Adrenal gland (tissue), 12 donors: ENCODE measurements around the gene PIEZO2. TPM values are rescaled to one million over a fixed set of nuclear protein-coding genes. Genes with fewer than 3 reads are reported as not detected.

Source experiments
- DNase-seq, 7 donors: peaks; one replicate each; pipeline ENCODE4 v3.0.0-alpha.2; 2019 to 2020
- H3K27ac ChIP-seq, 5 donors: fragments of 200-600 bp; sonication (generic) in 4 of 5; 1 replicate in 3 of 5; 2 replicates in 2 of 5; pipeline versions ENCODE4 v1.5.1 to v1.8.0; 2016 to 2020; ENCODE audit warnings: mild to moderate bottlenecking in 1 of 5
- H3K27me3 ChIP-seq: fragments of 200-600 bp; 2 replicates; pipeline ENCODE4 v1.8.0; 2021
- H3K36me3 ChIP-seq, 2 donors: fragments of 200-600 bp; replicated peaks in 1 of 2; 1 replicate in 1 of 2; 2 replicates in 1 of 2; pipeline versions ENCODE4 v1.5.1 to v1.8.0; 2018 to 2022
- H3K4me1 ChIP-seq, 2 donors: fragments of 200-600 bp; replicated peaks in 1 of 2; 1 replicate in 1 of 2; 2 replicates in 1 of 2; pipeline versions ENCODE4 v1.5.1 to v1.8.0; 2018 to 2021
- H3K4me3 ChIP-seq, 4 donors: fragments of 200-600 bp; sonication (generic) in 3 of 4; one replicate each; pipeline ENCODE4 v1.5.1; 2016 to 2018
- H3K9me3 ChIP-seq, 3 donors: fragments of 200-600 bp; sonication (generic) in 1 of 3; replicated peaks in 1 of 3; 1 replicate in 2 of 3; 2 replicates in 1 of 3; pipeline versions ENCODE4 v1.5.1 to v1.8.0; 2016 to 2021
- POLR2A ChIP-seq, 2 donors: fragments of 450-650 bp; IDR thresholded peaks; one replicate each; pipeline ENCODE4 v1.6.1; 2017; ENCODE audit warnings: antibody characterized with exemption in 2 of 2, mild to moderate bottlenecking in 2 of 2, moderate library complexity in 1 of 2
- WGBS, 4 donors: extraction: QIAGEN DNeasy Blood & Tissue Kit in 2 of 4; methylation state at CpG; one replicate each; pipeline versions ENCODE4 v1.1.5 to v1.1.7; 2013 to 2017; 5-methylcytosine and 5-hydroxymethylcytosine counted together
- intact Hi-C, 2 donors: fragments of 100-400 bp; cut with DNase I; formaldehyde crosslinking; loops; one replicate each; pipeline versions ENCODE4 v1.14.1 to v1.15.0; 2022 to 2023
- polyA plus RNA-seq, 3 donors: library from polyadenylated mRNA; stranded (reverse); fragments of 200-250 nt in 2 of 3; fragments of 350-450 nt in 1 of 3; fragmentation: Illumina TruSeq in 1 of 3; extraction: RNeasy Lipid Tissue Mini Kit (QIAGEN cat#74804) in 1 of 3; gene quantifications; one replicate each; pipeline ENCODE4 v1.2.3, GENCODE V29; 2013 to 2014
- total RNA-seq, 9 donors: library from RNA; depleted of rRNA in 4 of 9; stranded (reverse); fragments of >200 nt in 4 of 9; fragments of 120-200 nt in 1 of 9; fragmentation: NEBNext Ultra II Directional in 1 of 9; extraction: Animal tissue kit (Norgen Biotek cat#: 25700) in 1 of 9; gene quantifications; one replicate each; pipeline versions ENCODE4 v1.1.0 to v1.2.4, GENCODE V29; 2013 to 2023
- TF ChIP-seq, protein P1 (sequence below), 6 experiments: fragments of 450-650 bp in 4 of 6; fragments of 200-600 bp in 2 of 6; sonication (generic) in 1 of 6; IDR thresholded peaks; 1 replicate in 5 of 6; 2 replicates in 1 of 6; pipeline versions ENCODE4 v1.5.1 to v1.8.0; 2016 to 2021; ENCODE audit warnings: antibody characterized with exemption in 6 of 6, mild to moderate bottlenecking in 2 of 6, moderate library complexity in 1 of 6
- donor health status: healthy with polysubstance abuse.
- donor health status: Bipolar disorder and iron deficiency.
- donor health status: DM: yes; HTN: yes; CAD: no.
- donor health status: DM: no; HTN: no; CAD: no.
- donor health status: DM: no; HTN: no; CAD: no.
- donor health status: DM: yes; HTN: yes; CAD: no.

PIEZO2 gene
- total and polyA plus RNA-seq, 12 donors: 0.88 to 18.0 (median 2.6) TPM

DNA sequence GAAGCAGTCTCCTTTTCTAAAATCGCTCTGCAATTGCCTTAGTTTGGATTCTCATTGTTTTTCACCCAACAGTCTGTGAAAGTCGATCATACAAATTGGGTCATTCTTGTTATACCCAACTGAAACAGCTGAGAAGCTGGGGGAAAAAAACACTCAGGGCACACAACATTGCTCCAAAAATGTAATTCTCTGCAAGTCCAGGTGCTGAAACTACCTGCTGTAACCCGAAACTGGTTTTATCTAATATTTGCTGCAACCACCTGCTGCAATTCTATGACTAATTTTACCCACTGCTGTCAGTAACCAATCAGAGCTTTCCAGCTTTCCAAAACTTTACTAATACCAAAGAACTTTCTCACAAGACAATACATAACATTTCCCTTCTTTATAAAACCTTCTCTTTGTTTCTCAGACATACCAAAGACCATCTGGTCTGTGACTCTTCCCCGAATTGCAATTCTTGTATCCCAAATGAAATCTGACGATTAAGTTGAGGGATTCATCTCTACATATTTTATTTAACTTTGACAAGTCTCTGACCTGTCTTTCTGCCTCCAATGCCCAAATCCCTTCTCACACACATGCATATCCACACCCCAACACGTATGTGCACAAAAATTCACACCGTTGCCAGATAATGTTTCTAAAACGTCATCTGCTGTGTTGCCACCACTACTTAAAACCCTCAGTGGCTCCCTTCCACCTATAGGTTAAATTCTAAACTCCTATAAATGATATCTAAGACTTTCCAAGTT is 198.3 kb downstream of the PIEZO2 start:
- no peak overlapping the region for H3K27ac ChIP-seq
- no peak overlapping the region for H3K4me3 ChIP-seq
- DNase-seq: no peak
- H3K36me3 ChIP-seq: no peaks in the 10 kb centered on the region
- WGBS, 4 donors: 77 to 85% (median 81%) methylated on average over 8 of the region's 8 CpGs
- TF ChIP-seq, protein P1, sequence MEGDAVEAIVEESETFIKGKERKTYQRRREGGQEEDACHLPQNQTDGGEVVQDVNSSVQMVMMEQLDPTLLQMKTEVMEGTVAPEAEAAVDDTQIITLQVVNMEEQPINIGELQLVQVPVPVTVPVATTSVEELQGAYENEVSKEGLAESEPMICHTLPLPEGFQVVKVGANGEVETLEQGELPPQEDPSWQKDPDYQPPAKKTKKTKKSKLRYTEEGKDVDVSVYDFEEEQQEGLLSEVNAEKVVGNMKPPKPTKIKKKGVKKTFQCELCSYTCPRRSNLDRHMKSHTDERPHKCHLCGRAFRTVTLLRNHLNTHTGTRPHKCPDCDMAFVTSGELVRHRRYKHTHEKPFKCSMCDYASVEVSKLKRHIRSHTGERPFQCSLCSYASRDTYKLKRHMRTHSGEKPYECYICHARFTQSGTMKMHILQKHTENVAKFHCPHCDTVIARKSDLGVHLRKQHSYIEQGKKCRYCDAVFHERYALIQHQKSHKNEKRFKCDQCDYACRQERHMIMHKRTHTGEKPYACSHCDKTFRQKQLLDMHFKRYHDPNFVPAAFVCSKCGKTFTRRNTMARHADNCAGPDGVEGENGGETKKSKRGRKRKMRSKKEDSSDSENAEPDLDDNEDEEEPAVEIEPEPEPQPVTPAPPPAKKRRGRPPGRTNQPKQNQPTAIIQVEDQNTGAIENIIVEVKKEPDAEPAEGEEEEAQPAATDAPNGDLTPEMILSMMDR (IDR thresholded peaks at IDR 0.05): no peak
- TF ChIP-seq POLR2A (IDR thresholded peaks at IDR 0.05): no peak
- no peaks in the 10 kb centered on the region for H3K4me1 ChIP-seq
- no peaks in the 10 kb centered on the region for H3K27me3 ChIP-seq
- intact Hi-C loops: no loop called here
- peaks cover 0 to 7% (median 1%) of the 10 kb centered on the region in 3 donors for H3K9me3 ChIP-seq

DNA sequence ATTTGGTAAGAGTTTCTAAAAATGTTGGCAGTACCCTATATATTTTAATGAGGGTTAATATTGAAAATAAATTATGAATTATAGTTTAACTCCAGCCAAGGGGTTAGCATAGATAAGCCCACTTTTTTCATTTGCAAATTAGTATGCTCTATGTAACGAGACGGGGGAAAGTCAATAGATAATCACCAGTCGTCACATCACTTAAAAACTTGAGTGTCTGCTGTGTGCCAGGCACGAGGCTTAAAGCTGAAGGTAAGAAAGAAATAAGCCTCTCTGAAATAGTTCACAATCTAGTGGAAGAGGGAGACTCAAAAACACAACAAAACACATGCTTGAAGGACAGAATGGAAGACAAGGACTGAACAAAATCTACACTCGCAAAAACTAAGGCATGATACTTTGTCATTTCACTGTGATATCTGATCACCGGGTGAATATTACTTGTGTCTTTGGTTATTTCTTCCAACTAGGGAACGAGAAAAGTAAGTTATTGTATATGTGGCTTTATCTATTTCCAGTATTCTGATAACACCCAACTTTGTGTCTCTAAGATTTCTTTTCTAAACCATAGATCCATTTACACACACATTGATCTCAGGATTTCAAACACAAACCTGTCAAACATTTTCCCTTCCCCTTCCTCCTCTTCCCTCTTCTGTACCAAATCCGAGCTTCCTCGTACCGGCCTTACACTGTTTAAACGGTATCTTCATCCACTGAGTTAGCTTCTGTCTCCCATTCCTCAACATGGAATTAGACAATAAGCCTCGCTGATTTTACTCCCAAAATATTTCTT is 199.1 kb downstream of the PIEZO2 start:
- H3K27ac ChIP-seq: no peak overlapping the region
- intact Hi-C loops: no loop called here
- H3K36me3 ChIP-seq: no peaks in the 10 kb centered on the region
- 84 to 88% (median 86%) methylated on average over 12 of the region's 12 CpGs for WGBS, 4 donors
- no peaks in the 10 kb centered on the region for H3K4me1 ChIP-seq
- H3K27me3 ChIP-seq: no peaks in the 10 kb centered on the region
- DNase-seq: no peak
- peaks cover 0 to 13% (median 9%) of the 10 kb centered on the region in 3 donors for H3K9me3 ChIP-seq
- TF ChIP-seq, protein P1 (IDR thresholded peaks at IDR 0.05): no peak
- no peak for TF ChIP-seq POLR2A (IDR thresholded peaks at IDR 0.05)
- H3K4me3 ChIP-seq: no peak overlapping the region

DNA sequence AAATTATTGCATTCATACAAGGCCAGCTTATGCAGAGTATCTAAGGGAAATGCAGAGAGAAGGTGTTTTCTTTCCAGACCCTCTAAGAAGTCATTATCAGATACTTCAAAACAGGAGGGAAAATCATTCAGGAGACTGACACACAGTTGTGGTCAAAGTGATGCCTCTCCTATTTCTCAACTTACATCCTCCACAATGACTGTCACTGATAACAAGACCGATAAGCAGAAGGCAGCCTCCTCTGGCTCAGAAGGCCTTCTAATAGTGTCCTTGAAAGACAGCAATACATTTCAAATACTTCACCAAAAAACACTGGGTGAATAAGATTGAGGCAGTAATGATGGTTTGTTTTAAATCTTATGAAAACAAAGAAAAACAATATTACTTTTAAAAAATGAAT is 199.7 kb downstream of the PIEZO2 start:
- Histone ChIP-seq H3K4me1 (no peaks in the 10 kb centered on the region), H3K4me3 (no peak overlapping the region), H3K27ac (no peak overlapping the region), H3K36me3 (no peaks in the 10 kb centered on the region), H3K9me3 (peaks cover 0 to 18% (median 10%) of the 10 kb centered on the region in 3 donors), H3K27me3 (no peaks in the 10 kb centered on the region)
- no peak for DNase-seq
- 30 to 52% (median 44%) methylated on average over 1 of the region's 1 CpG for WGBS, 4 donors
- intact Hi-C loops: loop anchor here in 1 of 2 donors (10.0 kb wide), 1 partner anchor 55 kb away; no protein-coding TSS in a partner anchor
- no peak for TF ChIP-seq POLR2A (IDR thresholded peaks at IDR 0.05)
- TF ChIP-seq, protein P1 (IDR thresholded peaks at IDR 0.05): no peak

DNA sequence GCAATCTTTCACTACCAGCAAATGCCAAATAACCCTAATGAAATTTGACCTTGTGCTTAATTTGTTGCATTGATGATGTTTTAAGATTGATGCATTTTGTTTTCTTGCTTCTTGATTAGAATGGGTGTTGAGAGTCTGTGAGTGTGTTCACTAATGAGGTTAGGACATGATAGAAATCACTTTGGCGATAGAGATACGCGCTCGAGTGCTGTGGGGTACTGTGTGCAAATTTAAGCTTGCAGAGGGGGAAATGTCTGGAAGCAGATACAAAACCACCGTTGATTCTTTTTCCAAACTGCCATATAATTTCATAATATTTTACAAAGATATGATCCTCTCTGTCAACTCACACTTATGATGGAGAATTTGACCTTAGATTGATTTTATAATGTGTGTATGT is 200.9 kb downstream of the PIEZO2 start:
- peaks cover 0 to 19% (median 10%) of the 10 kb centered on the region in 3 donors for H3K9me3 ChIP-seq
- WGBS, 4 donors: 87 to 98% (median 94%) methylated on average over 5 of the region's 5 CpGs
- H3K4me3 ChIP-seq: no peak overlapping the region
- H3K36me3 ChIP-seq: no peaks in the 10 kb centered on the region
- no peaks in the 10 kb centered on the region for H3K4me1 ChIP-seq
- intact Hi-C loops: loop anchor here in 1 of 2 donors (10.0 kb wide), 1 partner anchor 56 kb away; no protein-coding TSS in a partner anchor
- TF ChIP-seq, protein P1 (IDR thresholded peaks at IDR 0.05): no peak
- TF ChIP-seq POLR2A (IDR thresholded peaks at IDR 0.05): no peak
- H3K27ac ChIP-seq: no peak overlapping the region
- DNase-seq: no peak
- H3K27me3 ChIP-seq: no peaks in the 10 kb centered on the region
